Naive B cell (primary cell): ENCODE results near the gene RAMP1. TPM values are rescaled to one million over a fixed set of nuclear protein-coding genes. Genes with fewer than 3 reads are reported as not detected.

ENCODE experiments used
- ATAC-seq, 2 donors: fragments of 150-1000 bp; cut with Tn5 transposase; 2 replicates each; pipeline ENCODE4 v1.10.0; 2021; ENCODE audit warnings: low read depth in 2 of 2, mild to moderate bottlenecking in 2 of 2, moderate library complexity in 2 of 2
- DNase-seq: peaks from one replicate; pipeline ENCODE4 v3.0.0; 2022
- H3K27ac Mint-ChIP-seq, 6 donors: one replicate each; pipeline ENCODE4 v1.8.0; 2020 to 2022; ENCODE audit warnings: mild to moderate bottlenecking in 6 of 6, mixed read lengths in 6 of 6, moderate library complexity in 5 of 6, inconsistent platforms in 2 of 6
- H3K27me3 Mint-ChIP-seq, 3 donors: one replicate each; pipeline ENCODE4 v1.8.0; 2021 to 2022; ENCODE audit warnings: mixed read lengths in 3 of 3, mild to moderate bottlenecking in 1 of 3
- H3K36me3 Mint-ChIP-seq, 2 donors: one replicate each; pipeline ENCODE4 v1.8.0; 2020 to 2022; ENCODE audit warnings: mixed read lengths in 2 of 2, inconsistent platforms in 1 of 2, mild to moderate bottlenecking in 1 of 2
- H3K4me1 Mint-ChIP-seq, 3 donors: one replicate each; pipeline ENCODE4 v1.8.0; 2020 to 2022; ENCODE audit warnings: mixed read lengths in 3 of 3, inconsistent platforms in 1 of 3, mild to moderate bottlenecking in 1 of 3, moderate library complexity in 1 of 3
- H3K4me3 Mint-ChIP-seq, 8 donors: one replicate each; pipeline ENCODE4 v1.8.0; 2020 to 2022; ENCODE audit warnings: mild to moderate bottlenecking in 8 of 8, mixed read lengths in 8 of 8, moderate library complexity in 8 of 8, inconsistent platforms in 2 of 8
- H3K9me3 Mint-ChIP-seq, 7 donors: one replicate each; pipeline ENCODE4 v1.8.0; 2020 to 2022; ENCODE audit warnings: mixed read lengths in 7 of 7, mild to moderate bottlenecking in 5 of 7, inconsistent platforms in 2 of 7, moderate library complexity in 1 of 7
- polyA plus RNA-seq, 6 donors: library from polyadenylated mRNA; unstranded; fragments of 300-500 nt; fragmentation: Illumina TruSeq; gene quantifications; one replicate each; pipeline ENCODE4 v1.2.3, GENCODE V29; 2021; ENCODE audit warnings: low read depth in 6 of 6

RAMP1 gene
- polyA plus RNA-seq, 6 donors from 2014 or later, result 0.32 TPM; not detected in 5

- Mint-ChIP-seq H3K9me3 (no peaks in the 10 kb centered on the region), H3K4me3 (no peak overlapping the region), H3K36me3 (no peaks in the 10 kb centered on the region), H3K27me3 (no peaks in the 10 kb centered on the region), H3K4me1 (no peaks in the 10 kb centered on the region), H3K27ac (peak overlapping the region in 1 of 6 donors; percentile 38)
- DNase-seq (no peak), ATAC-seq (no peak)
Measured at GRCh38 chr2:237885111-237885930, 25.9 kb downstream of the RAMP1 start.

GRCh38 chr2:237885931-237886684 is 26.7 kb downstream of the RAMP1 start:
- no peaks in the 10 kb centered on the region for H3K36me3 Mint-ChIP-seq
- no peak for ATAC-seq

GRCh38 chr2:237886685-237887481 is 27.5 kb downstream of the RAMP1 start:
- Mint-ChIP-seq H3K4me1 (peaks cover 0 to 5% (median 0%) of the 10 kb centered on the region in 3 donors), H3K9me3 (no peaks in the 10 kb centered on the region), H3K4me3 (no peak overlapping the region), H3K36me3 (no peaks in the 10 kb centered on the region), H3K27ac (no peak overlapping the region), H3K27me3 (no peaks in the 10 kb centered on the region)
- ATAC-seq (no peak), DNase-seq (no peak)

More at GRCh38 chr2:237885931-237886684, 26.7 kb downstream of the RAMP1 start:
- Mint-ChIP-seq H3K27ac (peak overlapping the region in 2 of 6 donors; percentile 37 to 38), H3K9me3 (no peaks in the 10 kb centered on the region), H3K4me3 (no peak overlapping the region), H3K27me3 (no peaks in the 10 kb centered on the region), H3K4me1 (peaks cover 0 to 5% (median 0%) of the 10 kb centered on the region in 3 donors)
- no peak for DNase-seq

GRCh38 chr2:237888389-237888788 is 29.0 kb downstream of the RAMP1 start:
- peaks cover 0 to 5% (median 0%) of the 10 kb centered on the region in 3 donors for H3K4me1 Mint-ChIP-seq
- ATAC-seq (no peak), DNase-seq (no peak)
- H3K36me3 Mint-ChIP-seq, result no peaks in the 10 kb centered on the region
- no peak overlapping the region for H3K27ac Mint-ChIP-seq
- H3K27me3 Mint-ChIP-seq, result no peaks in the 10 kb centered on the region
- no peak overlapping the region for H3K4me3 Mint-ChIP-seq
- H3K9me3 Mint-ChIP-seq, result no peaks in the 10 kb centered on the region

- Mint-ChIP-seq H3K4me3 (peak overlapping the region in 1 of 8 donors; percentile 4), H3K36me3 (no peaks in the 10 kb centered on the region), H3K4me1 (peaks cover 0 to 5% (median 0%) of the 10 kb centered on the region in 3 donors), H3K27ac (no peak overlapping the region), H3K27me3 (no peaks in the 10 kb centered on the region), H3K9me3 (no peaks in the 10 kb centered on the region)
- DNase-seq, result no peak
- ATAC-seq, result no peak
Measured at GRCh38 chr2:237889016-237889415, 29.6 kb downstream of the RAMP1 start.

- no peaks in the 10 kb centered on the region for H3K36me3 Mint-ChIP-seq
- ATAC-seq (no peak), DNase-seq (no peak)
- H3K27me3 Mint-ChIP-seq, result no peaks in the 10 kb centered on the region
- H3K4me3 Mint-ChIP-seq, result no peak overlapping the region
- H3K9me3 Mint-ChIP-seq, result no peaks in the 10 kb centered on the region
- H3K4me1 Mint-ChIP-seq, result peaks cover 0 to 5% (median 0%) of the 10 kb centered on the region in 3 donors
- no peak overlapping the region for H3K27ac Mint-ChIP-seq
Measured at GRCh38 chr2:237889811-237890210, 30.4 kb downstream of the RAMP1 start.

GRCh38 chr2:237892478-237892877 is 33.1 kb downstream of the RAMP1 start:
- no peak for ATAC-seq
- Mint-ChIP-seq H3K4me1 (peaks cover 0 to 5% (median 0%) of the 10 kb centered on the region in 3 donors), H3K27ac (peak overlapping the region in 1 of 6 donors; percentile 78), H3K27me3 (no peaks in the 10 kb centered on the region), H3K36me3 (no peaks in the 10 kb centered on the region), H3K4me3 (no peak overlapping the region), H3K9me3 (no peaks in the 10 kb centered on the region)
- DNase-seq, result no peak

- peak overlapping the region in 3 of 6 donors; percentile 51 to 88 (median 56) for H3K27ac Mint-ChIP-seq
- H3K4me3 Mint-ChIP-seq, result peak overlapping the region in 1 of 8 donors; percentile 12
- no peaks in the 10 kb centered on the region for H3K36me3 Mint-ChIP-seq
- H3K27me3 Mint-ChIP-seq, result no peaks in the 10 kb centered on the region
- ATAC-seq, result no peak
- no peak for DNase-seq
- no peaks in the 10 kb centered on the region for H3K9me3 Mint-ChIP-seq
- peaks cover under 1 to 7% (median under 1%) of the 10 kb centered on the region in 3 donors for H3K4me1 Mint-ChIP-seq
Measured at GRCh38 chr2:237892984-237893595, 33.7 kb downstream of the RAMP1 start.

- no peaks in the 10 kb centered on the region for H3K27me3 Mint-ChIP-seq
- no peak overlapping the region for H3K27ac Mint-ChIP-seq
- ATAC-seq (no peak), DNase-seq (no peak)
- H3K4me3 Mint-ChIP-seq, result no peak overlapping the region
- H3K36me3 Mint-ChIP-seq, result no peaks in the 10 kb centered on the region
- peaks cover 4 to 21% (median 12%) of the 10 kb centered on the region in 3 donors for H3K4me1 Mint-ChIP-seq
- no peaks in the 10 kb centered on the region for H3K9me3 Mint-ChIP-seq
Measured at GRCh38 chr2:237894396-237894979, 35.1 kb downstream of the RAMP1 start.

GRCh38 chr2:237894986-237895543 is 35.6 kb downstream of the RAMP1 start:
- no peak overlapping the region for H3K27ac Mint-ChIP-seq
- no peaks in the 10 kb centered on the region for H3K9me3 Mint-ChIP-seq

GRCh38 chr2:237895544-237896506 is 36.4 kb downstream of the RAMP1 start:
- H3K27me3 Mint-ChIP-seq, result no peaks in the 10 kb centered on the region
- no peaks in the 10 kb centered on the region for H3K9me3 Mint-ChIP-seq
- H3K36me3 Mint-ChIP-seq, result no peaks in the 10 kb centered on the region
- H3K4me1 Mint-ChIP-seq, result peaks cover 4 to 20% (median 12%) of the 10 kb centered on the region in 3 donors
- DNase-seq (no peak), ATAC-seq (no peak)
- peak overlapping the region in 3 of 6 donors; percentile 53 to 79 (median 75) for H3K27ac Mint-ChIP-seq
- no peak overlapping the region for H3K4me3 Mint-ChIP-seq

More at GRCh38 chr2:237894986-237895543, 35.6 kb downstream of the RAMP1 start:
- Mint-ChIP-seq H3K4me1 (peaks cover 4 to 24% (median 12%) of the 10 kb centered on the region in 3 donors), H3K27me3 (no peaks in the 10 kb centered on the region), H3K4me3 (no peak overlapping the region), H3K36me3 (no peaks in the 10 kb centered on the region)
- DNase-seq (no peak), ATAC-seq (no peak)
